ENCODE measurements around the gene FANCC.

Gene FANCC

DNA sequence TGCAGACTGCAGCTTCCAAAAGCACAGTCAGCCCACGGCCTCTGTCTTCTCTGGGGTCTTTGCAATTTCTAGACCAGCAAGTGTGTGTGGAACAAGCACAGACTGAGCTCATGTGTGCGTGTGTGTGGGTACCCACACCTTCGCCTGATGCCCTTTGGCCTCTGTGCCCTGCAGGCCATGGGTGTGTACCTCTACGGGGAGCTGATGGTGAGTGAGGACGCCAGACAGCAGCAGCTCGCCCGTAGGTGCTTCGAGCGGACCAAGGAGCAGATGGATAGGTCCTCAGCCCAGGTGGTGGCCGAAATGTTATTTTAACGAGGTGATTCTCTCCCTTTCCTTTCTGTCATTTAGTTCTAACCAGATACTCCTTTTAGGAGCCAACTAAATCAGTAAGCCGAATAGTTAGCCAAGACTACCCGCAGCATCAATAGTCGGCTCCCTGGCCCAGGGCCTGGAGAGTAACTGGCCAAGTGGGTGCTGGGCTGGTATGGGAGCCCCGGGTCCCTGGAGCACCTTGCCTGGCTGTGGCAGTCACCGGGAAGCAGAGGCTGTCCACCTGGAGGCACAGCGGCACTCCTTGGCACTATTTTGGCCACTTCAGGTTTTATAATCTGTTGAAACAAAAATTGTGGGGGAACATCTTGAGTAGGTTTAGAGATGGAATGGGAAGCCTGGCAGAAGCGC, 235.0 kb downstream of the FANCC start:
- no peak for DNase-seq (ENCODE audit: low spot score)
- TF ChIP-seq, protein P1, sequence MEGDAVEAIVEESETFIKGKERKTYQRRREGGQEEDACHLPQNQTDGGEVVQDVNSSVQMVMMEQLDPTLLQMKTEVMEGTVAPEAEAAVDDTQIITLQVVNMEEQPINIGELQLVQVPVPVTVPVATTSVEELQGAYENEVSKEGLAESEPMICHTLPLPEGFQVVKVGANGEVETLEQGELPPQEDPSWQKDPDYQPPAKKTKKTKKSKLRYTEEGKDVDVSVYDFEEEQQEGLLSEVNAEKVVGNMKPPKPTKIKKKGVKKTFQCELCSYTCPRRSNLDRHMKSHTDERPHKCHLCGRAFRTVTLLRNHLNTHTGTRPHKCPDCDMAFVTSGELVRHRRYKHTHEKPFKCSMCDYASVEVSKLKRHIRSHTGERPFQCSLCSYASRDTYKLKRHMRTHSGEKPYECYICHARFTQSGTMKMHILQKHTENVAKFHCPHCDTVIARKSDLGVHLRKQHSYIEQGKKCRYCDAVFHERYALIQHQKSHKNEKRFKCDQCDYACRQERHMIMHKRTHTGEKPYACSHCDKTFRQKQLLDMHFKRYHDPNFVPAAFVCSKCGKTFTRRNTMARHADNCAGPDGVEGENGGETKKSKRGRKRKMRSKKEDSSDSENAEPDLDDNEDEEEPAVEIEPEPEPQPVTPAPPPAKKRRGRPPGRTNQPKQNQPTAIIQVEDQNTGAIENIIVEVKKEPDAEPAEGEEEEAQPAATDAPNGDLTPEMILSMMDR (IDR thresholded peaks at IDR 0.05; ENCODE audit: extremely low read depth, missing control alignments): no peak

DNA sequence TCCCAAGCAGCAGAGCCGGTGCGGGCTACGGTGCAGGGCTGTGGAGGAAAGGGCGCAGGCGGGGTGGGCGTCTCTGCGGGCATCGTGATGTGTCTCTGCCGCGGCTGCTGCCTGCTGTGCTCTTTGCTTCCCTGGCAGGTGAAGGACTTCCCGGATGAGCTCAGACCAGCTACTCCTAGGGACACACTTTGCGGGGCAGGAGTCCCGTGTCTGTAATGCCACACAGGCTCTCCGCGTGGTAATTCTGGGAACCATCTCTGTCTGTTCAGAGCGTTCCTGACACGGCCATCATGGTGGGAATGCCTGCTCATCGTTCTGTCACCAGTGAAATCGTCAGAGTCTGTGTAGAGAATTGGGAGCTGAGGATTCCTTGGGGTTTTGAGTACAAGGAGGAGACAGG, 235.5 kb downstream of the FANCC start:
- DNase-seq (ENCODE audit: low spot score): no peak
- TF ChIP-seq, protein P1 (IDR thresholded peaks at IDR 0.05; ENCODE audit: extremely low read depth, missing control alignments): no peak

DNA sequence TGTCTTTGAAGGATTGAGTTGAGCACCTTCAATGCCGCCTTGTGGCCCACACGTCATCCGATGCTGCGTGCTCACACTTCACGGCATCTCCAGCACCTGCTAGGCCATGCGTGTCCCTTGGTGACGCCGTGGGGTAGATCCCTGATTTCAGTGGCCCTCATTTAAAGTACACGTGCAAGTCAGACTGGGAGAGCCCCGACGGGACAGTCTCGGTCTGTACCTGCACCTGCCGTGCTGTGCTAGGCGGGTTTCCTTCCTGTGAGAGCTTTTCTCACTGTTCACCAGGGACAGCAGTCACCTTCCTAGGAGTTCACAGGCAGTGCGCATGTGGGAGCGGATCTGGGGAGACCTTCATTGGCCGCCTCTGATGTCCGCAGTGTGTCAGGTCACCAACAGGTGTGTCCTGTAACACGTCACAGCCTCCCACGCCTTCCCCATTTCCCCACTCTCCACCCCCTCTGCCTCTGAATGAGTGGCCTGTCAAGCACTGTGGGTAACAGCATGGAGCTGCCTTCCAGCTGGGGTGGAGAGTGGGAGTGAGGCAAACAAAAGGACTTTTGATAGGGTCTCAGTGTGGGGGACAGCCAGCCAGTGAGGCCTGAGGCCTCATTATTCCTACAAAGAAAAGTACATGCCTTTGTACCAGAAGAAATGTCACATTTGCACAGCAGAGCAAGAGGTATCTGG, 236.4 kb downstream of the FANCC start:
- no peak for DNase-seq (ENCODE audit: low spot score)
- TF ChIP-seq, protein P1 (IDR thresholded peaks at IDR 0.05; ENCODE audit: extremely low read depth, missing control alignments): no peak

DNA sequence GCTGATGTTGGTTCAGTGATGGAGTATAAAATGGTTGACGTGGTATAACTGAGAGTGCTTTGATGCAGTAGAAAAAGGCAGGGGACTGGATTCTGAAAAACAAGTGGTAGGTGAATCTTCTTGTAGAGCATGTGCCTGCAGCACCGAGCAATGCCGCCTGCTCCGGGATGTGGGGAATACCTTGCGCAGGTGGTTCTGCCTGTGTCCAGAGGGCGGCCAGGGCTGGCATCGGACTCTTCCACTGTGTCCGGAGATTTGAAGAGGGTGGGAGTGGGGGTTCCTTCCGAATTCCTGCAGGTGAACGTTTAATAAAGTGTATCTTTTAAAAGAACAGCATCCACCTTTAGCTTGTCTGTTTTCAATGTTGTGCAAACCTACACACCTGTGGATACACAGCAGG, 238.0 kb downstream of the FANCC start:
- no peak for DNase-seq (ENCODE audit: low spot score)
- TF ChIP-seq, protein P1 (IDR thresholded peaks at IDR 0.05; ENCODE audit: extremely low read depth, missing control alignments): no peak

DNA sequence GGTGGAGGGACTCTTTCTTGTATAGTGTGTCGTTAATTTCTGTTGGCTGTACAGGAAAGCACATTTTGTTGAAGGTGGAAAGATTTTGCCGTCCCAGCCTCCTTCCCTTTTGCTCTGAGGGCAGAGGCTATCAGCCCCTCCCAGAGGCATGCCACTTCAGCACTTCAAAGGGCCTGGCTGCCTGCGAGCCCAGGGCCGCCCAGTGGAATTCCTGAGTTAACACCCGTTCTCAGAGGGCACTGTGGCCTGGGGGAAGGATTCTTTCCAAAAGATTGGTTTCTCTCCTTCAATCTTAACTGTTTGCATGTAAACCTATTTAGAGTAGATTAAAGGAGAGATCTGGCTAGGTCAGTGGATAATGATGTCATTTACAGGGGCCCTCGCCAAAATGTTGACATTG, 238.6 kb downstream of the FANCC start:
- no peak for DNase-seq (ENCODE audit: low spot score)
- TF ChIP-seq, protein P1 (IDR thresholded peaks at IDR 0.05; ENCODE audit: extremely low read depth, missing control alignments): no peak

DNA sequence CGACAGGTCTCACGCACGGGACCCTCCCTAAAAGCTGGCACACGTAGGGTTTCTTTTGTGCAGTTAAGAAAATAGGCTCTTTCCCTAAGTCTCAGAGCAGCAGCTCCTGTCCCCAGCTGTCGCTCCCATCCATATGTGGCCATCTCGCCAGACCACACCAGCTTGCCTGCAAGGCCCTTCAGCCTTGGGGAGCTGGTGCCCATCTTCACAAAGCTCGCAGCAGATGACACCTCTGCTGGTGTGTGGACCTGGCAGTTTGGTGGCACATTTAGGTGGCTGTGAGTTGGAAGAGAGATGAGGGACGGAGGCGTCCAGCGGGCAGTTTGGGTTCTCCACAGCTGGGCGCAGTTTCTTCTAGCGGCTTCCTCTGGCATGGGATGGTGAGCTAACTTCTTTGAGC, 239.0 kb downstream of the FANCC start:
- DNase-seq (ENCODE audit: low spot score): no peak
- TF ChIP-seq, protein P1 (IDR thresholded peaks at IDR 0.05; ENCODE audit: extremely low read depth, missing control alignments): no peak

DNA sequence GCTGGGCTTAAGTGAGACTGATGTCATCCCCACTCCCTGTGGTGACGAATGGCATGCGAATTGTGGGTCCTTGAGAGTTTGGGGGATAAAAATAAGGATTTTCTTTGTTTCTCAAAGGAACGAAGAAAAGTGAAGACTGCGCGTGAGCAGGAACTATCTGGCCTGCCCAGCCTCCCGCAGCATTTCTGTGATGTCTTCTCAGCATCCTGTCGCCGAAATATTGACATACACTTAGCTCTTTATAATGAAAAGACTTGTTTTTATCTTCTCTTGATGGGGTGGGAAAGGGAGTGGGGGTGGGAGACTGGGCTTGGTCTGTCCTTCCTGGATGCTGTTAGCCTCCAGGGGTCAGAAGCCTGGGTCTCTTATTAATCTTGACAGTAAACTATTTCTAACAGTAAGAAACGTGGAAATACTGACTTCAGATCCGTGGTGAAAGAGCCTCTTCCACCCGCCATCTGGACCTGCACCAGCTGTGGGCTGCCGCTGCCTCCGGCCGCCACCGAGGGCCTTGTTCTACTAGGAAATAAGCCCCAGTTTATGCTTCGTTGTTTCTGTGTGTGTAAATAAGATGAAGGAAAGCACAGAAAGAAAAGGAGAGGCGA, 239.6 kb downstream of the FANCC start:
- TF ChIP-seq, protein P1 (IDR thresholded peaks at IDR 0.05; ENCODE audit: extremely low read depth, missing control alignments): no peak
- DNase-seq (ENCODE audit: low spot score): no peak

All from GM20000 (cell line).